GM12878 (cell line): ENCODE measurements around the gene IL17F. TPM values are rescaled to one million over a fixed set of nuclear protein-coding genes. Genes with fewer than 3 reads are reported as not detected.
A peak's percentile ranks its signal among the peaks of the same experiment; 100 is the strongest.

Source experiments
- ATAC-seq: fragments of 200-7000 bp; cut with Tn5 transposase; 3 replicates; pipeline ENCODE4 v1.9.1; 2020; ENCODE audit warnings: mild to moderate bottlenecking, moderate library complexity
- BruUV-seq: library from RNA; stranded (reverse); fragments of 400-500 nt; replicated peaks from 2 replicates; lab custom pipeline; 2021; lab: Mats Ljungman, UMichigan
- CTCF ChIA-PET: fragments of 300-600 bp; sonication (Branson Sonifier 250); formaldehyde crosslinking; extraction: SDS; loops from one replicate; lab custom pipeline; 2021; ENCODE audit warnings: inconsistent platforms; lab: Yijun Ruan, JAX
- POLR2A ChIA-PET: fragments of 350-600 bp; formaldehyde crosslinking; extraction: SDS; loops from one replicate; lab custom pipeline; 2021; ENCODE audit warnings: inconsistent platforms; lab: Charles Lee
- RAD21 ChIA-PET: fragments of 300-600 bp; sonication (Branson Sonifier 250); formaldehyde crosslinking; loops from one replicate; lab custom pipeline; 2023; ENCODE audit warnings: antibody characterized with exemption; ENCODE audit not compliant: unreplicated experiment; lab: Charles Lee
- SMC1A ChIA-PET: fragments of 300-600 bp; sonication (Branson Sonifier 250); formaldehyde crosslinking; loops from one replicate; lab custom pipeline; 2023; ENCODE audit not compliant: unreplicated experiment, uncharacterized antibody; lab: Charles Lee
- DNase-seq: peaks from one replicate; pipeline ENCODE4 v3.0.0-alpha.2; 2011; ENCODE audit warnings: low read depth, low spot score
- FAIRE-seq: peaks from 3 replicates; lab custom pipeline; 2011; peaks lifted over from hg19 to GRCh38; lab: Jason Lieb, UNC
- H2AFZ ChIP-seq: 2 replicates; pipeline ENCODE4 v1.6.0; 2011; ENCODE audit warnings: low read depth, low read length, control low read depth; ENCODE audit not compliant: control insufficient read depth
- H3K27ac ChIP-seq: 2 replicates; pipeline ENCODE4 v1.5.1; 2011; ENCODE audit warnings: control low read depth; ENCODE audit not compliant: control insufficient read depth, insufficient read depth
- H3K27me3 ChIP-seq, 2 experiments: replicated peaks in 1 of 2; 2 replicates each; pipeline versions ENCODE4 v1.6.0 to v1.6.1; 2011; ENCODE audit warnings: low read length in 1 of 2; ENCODE audit not compliant: control insufficient read depth in 2 of 2, insufficient read depth in 2 of 2
- H3K36me3 ChIP-seq, 2 experiments: 2 replicates each; pipeline ENCODE4 v1.5.1; 2011; ENCODE audit warnings: low read length in 1 of 2; ENCODE audit not compliant: control insufficient read depth in 2 of 2, insufficient read depth in 2 of 2
- H3K4me1 ChIP-seq: 2 replicates; pipeline ENCODE4 v1.6.1; 2011; ENCODE audit warnings: mild to moderate bottlenecking, low read length, moderate library complexity, mixed read lengths; ENCODE audit not compliant: control insufficient read depth, insufficient read depth
- H3K4me2 ChIP-seq: 2 replicates; pipeline ENCODE4 v1.6.0; 2011; ENCODE audit warnings: control low read depth; ENCODE audit not compliant: control insufficient read depth, insufficient read depth
- H3K4me3 ChIP-seq: fragments of 200-600 bp; sonication (generic); 2 replicates; pipeline ENCODE4 v1.5.1; 2016
- H3K79me2 ChIP-seq: 2 replicates; pipeline ENCODE4 v1.6.0; 2011; ENCODE audit warnings: low read length; ENCODE audit not compliant: control insufficient read depth, insufficient read depth
- H3K9ac ChIP-seq: 2 replicates; pipeline ENCODE4 v1.8.0; 2011; ENCODE audit warnings: low read length, control low read depth, mixed read lengths; ENCODE audit not compliant: control insufficient read depth, insufficient read depth
- H3K9me3 ChIP-seq: replicated peaks from 3 replicates; pipeline ENCODE4 v1.5.1; 2011; ENCODE audit warnings: mild to moderate bottlenecking, low read length; ENCODE audit not compliant: control insufficient read depth, insufficient read depth
- H4K20me1 ChIP-seq: 2 replicates; pipeline ENCODE4 v1.6.0; 2011; ENCODE audit not compliant: control insufficient read depth, insufficient read depth
- FOXK2 ChIP-seq: fragments of 450-650 bp; IDR thresholded peaks from 2 replicates; pipeline ENCODE4 v1.6.1; 2017; ENCODE audit warnings: mild to moderate bottlenecking, moderate library complexity
- FOXM1 ChIP-seq: IDR thresholded peaks from 2 replicates; pipeline ENCODE4 v1.6.1; 2012; ENCODE audit warnings: low read depth, mild to moderate bottlenecking, inconsistent platforms, low read length, moderate library complexity
- HCFC1 ChIP-seq: fragments of 150-350 bp; IDR thresholded peaks from 2 replicates; pipeline ENCODE4 v1.6.1; 2014; ENCODE audit warnings: low read length
- JUNB ChIP-seq: IDR thresholded peaks from 2 replicates; pipeline ENCODE4 v1.6.1; 2016; ENCODE audit warnings: antibody characterized with exemption, mild to moderate bottlenecking
- KDM1A ChIP-seq: fragments of 200-600 bp; sonication (generic); IDR thresholded peaks from 2 replicates; pipeline ENCODE4 v1.6.1; 2016; ENCODE audit warnings: borderline replicate concordance
- NBN ChIP-seq: fragments of 450-650 bp; IDR thresholded peaks from 2 replicates; pipeline ENCODE4 v1.6.1; 2016
- PML ChIP-seq: IDR thresholded peaks from 2 replicates; pipeline ENCODE4 v1.6.1; 2012; ENCODE audit warnings: low read length, inconsistent platforms
- POLR2A ChIP-seq: IDR thresholded peaks from 2 replicates; pipeline ENCODE4 v1.6.1; 2011; ENCODE audit warnings: low read depth, mild to moderate bottlenecking, low read length
- SMARCA5 ChIP-seq: fragments of 450-650 bp; IDR thresholded peaks from 2 replicates; pipeline ENCODE4 v1.6.1; 2017; ENCODE audit warnings: mild to moderate bottlenecking
- SMC3 ChIP-seq: IDR thresholded peaks from 2 replicates; pipeline ENCODE4 v1.6.1; 2011; ENCODE audit warnings: low read length, improper control_type of control experiment, borderline replicate concordance
- SRF ChIP-seq, 2 experiments: IDR thresholded peaks; 2 replicates each; pipeline ENCODE4 v1.6.1; 2011; ENCODE audit warnings: low read depth in 2 of 2, low read length in 2 of 2, mild to moderate bottlenecking in 1 of 2, moderate library complexity in 1 of 2
- TAF1 ChIP-seq: IDR thresholded peaks from 2 replicates; pipeline ENCODE4 v1.6.1; 2011; ENCODE audit warnings: mild to moderate bottlenecking, low read depth, low read length, borderline replicate concordance
- YY1 ChIP-seq: IDR thresholded peaks from 2 replicates; pipeline ENCODE4 v1.6.1; 2011; ENCODE audit warnings: low read depth, mild to moderate bottlenecking, low read length
- WGBS: methylation state at CpG from one replicate; pipeline ENCODE4 v1.1.6; 2016; ENCODE audit warnings: low lambda C conversion rate; ENCODE audit not compliant: insufficient replicate concordance, insufficient coverage; ENCODE audit errors: missing lambda C conversion rate; 5-methylcytosine and 5-hydroxymethylcytosine counted together
- in situ Hi-C: fragments of 300-500 bp; cut with MboI; formaldehyde crosslinking; loops from 9 replicates; pipeline ENCODE4 v1.14.3; 2018; ENCODE audit warnings: mixed read lengths
- intact Hi-C: fragments of 100-400 bp; cut with micrococcal nuclease; formaldehyde crosslinking; loops from one replicate; pipeline ENCODE4 v1.14.2; 2022; ENCODE audit not compliant: unreplicated experiment
- polyA plus RNA-seq, 11 experiments: library from polyadenylated mRNA; depleted of rRNA in 4 of 11; unstranded in 6 of 11; stranded (reverse) in 5 of 11; fragments of >200 nt; fragmentation: Nextera tagmentation in 4 of 11; fragmentation: Illumina TruSeq in 1 of 11; extraction: Ambion mirVana in 4 of 11; extraction: Trizol in 1 of 11; gene quantifications; 1 replicate in 1 of 11; 2 replicates in 10 of 11; pipeline versions ENCODE4 v1.2.1 to v1.2.3, GENCODE V29; 2011 to 2016; ENCODE audit warnings: inconsistent platforms in 2 of 11, missing spikeins in 2 of 11, low read depth in 1 of 11
- total RNA-seq, 4 experiments: library from RNA; depleted of rRNA in 3 of 4; stranded (reverse); fragments of >200 nt in 3 of 4; fragmentation: Illumina TruSeq in 1 of 4; extraction: Trizol in 1 of 4; gene quantifications; 2 replicates each; pipeline versions ENCODE4 v1.2.1 to v1.2.3, GENCODE V29; 2013 to 2021
- TF ChIP-seq, protein P1 (sequence below): fragments of 450-650 bp; IDR thresholded peaks from 2 replicates; pipeline ENCODE4 v1.6.1; 2017; ENCODE audit warnings: mild to moderate bottlenecking, moderate library complexity
- TF ChIP-seq, protein P2 (sequence below), 3 experiments: IDR thresholded peaks in 2 of 3; conservative IDR thresholded peaks in 1 of 3; 2 replicates each; pipeline ENCODE4 v1.5.1; 2011; ENCODE audit warnings: low read depth in 3 of 3, low read length in 3 of 3, mild to moderate bottlenecking in 3 of 3, control low read depth in 2 of 3, moderate library complexity in 2 of 3, inconsistent platforms in 1 of 3, mixed read lengths in 1 of 3; ENCODE audit not compliant: control insufficient read depth in 2 of 3, insufficient read depth in 1 of 3; ENCODE audit errors: extremely low read depth in 1 of 3

The IL17F gene
- total and polyA plus RNA-seq, 10 of the 15 experiments (the other 5 are each of a cell fraction or from before 2014, with no cell fraction given), result 0.20 TPM; not detected in 9

DNA sequence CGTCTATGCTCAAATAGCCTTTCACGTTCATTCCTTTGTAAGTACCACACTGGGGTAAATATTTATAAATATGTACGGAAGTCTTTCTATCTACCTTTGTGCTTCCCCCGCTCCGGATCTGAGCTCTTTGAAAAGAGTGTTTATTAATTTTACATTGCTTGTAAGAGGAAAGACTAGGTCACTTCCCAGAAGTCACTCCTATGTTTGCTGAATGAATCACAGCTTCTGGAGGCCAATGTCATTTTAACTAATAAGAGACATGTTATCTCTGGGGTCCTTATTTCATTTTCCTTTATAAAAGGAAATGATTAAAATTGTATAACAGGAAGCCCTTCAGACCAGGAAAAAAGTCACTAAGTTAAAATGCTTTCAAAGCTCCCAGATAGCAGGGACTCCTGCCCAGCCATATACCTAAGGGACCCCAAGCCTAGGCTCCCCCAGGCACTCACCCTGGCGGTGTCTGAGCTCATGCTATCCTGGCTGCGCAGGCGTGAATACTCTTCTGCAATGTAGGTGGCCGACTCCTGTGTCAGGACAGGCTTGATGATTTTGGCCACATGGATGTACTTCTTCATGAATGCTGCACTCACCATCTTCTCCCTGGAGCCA is 27.7 kb upstream of the IL17F start (continued):
- TF ChIP-seq, protein P1, sequence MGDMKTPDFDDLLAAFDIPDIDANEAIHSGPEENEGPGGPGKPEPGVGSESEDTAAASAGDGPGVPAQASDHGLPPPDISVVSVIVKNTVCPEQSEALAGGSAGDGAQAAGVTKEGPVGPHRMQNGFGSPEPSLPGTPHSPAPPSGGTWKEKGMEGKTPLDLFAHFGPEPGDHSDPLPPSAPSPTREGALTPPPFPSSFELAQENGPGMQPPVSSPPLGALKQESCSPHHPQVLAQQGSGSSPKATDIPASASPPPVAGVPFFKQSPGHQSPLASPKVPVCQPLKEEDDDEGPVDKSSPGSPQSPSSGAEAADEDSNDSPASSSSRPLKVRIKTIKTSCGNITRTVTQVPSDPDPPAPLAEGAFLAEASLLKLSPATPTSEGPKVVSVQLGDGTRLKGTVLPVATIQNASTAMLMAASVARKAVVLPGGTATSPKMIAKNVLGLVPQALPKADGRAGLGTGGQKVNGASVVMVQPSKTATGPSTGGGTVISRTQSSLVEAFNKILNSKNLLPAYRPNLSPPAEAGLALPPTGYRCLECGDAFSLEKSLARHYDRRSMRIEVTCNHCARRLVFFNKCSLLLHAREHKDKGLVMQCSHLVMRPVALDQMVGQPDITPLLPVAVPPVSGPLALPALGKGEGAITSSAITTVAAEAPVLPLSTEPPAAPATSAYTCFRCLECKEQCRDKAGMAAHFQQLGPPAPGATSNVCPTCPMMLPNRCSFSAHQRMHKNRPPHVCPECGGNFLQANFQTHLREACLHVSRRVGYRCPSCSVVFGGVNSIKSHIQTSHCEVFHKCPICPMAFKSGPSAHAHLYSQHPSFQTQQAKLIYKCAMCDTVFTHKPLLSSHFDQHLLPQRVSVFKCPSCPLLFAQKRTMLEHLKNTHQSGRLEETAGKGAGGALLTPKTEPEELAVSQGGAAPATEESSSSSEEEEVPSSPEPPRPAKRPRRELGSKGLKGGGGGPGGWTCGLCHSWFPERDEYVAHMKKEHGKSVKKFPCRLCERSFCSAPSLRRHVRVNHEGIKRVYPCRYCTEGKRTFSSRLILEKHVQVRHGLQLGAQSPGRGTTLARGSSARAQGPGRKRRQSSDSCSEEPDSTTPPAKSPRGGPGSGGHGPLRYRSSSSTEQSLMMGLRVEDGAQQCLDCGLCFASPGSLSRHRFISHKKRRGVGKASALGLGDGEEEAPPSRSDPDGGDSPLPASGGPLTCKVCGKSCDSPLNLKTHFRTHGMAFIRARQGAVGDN, result no peak
- no peak for TF ChIP-seq JUNB
- no peak for TF ChIP-seq KDM1A
- no peak for TF ChIP-seq TAF1

DNA sequence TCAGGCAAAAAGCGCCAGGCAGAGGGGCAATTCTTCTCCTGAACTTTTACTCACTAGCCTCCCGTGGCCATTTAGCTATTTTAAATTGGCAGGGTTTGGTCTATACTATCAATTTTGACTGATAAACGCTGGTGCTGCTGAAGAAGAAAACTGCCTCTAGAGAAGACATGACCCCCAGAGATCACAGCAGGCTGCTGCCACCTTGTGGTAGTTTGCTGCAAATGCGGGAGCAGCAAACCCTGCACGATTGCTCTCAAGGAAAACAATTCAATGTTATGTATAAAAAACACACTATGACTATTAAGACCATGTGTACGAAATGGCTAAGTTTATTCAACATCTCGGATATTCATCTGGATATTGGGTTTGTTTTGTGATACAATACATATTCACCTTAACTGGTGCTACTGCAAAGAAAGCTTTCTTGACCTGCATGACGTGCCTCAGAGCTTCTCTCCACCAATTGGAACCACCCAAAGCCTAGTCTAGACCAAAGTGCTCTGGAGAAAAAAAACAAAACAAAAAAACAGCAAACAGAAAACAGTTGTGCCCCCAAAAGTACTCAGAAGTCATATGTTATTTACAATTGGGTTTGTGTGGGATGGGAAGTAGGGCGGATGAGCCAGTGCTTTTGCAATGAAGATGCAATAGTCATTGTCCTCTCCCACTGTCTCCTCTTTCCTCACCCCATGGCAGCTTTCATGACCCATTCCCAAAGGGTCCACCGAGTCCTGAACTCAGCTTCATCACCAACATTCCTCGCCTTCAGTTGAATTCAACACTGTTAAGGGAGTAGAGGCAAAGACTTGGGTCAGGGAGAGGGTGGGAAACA is 19.6 kb upstream of the IL17F start:
- no peak for DNase-seq
- no peak overlapping the region for H3K4me3 ChIP-seq
- peak; percentile 92 for ATAC-seq
- CTCF ChIA-PET, result interaction anchor here (0.6 to 8.1 kb wide), 33 partner anchors 9 to 844 kb away, joined by 3 to 129 read pairs (median 4); partner anchors contain the start of genes EFHC1 and MCM3
- no peak overlapping the region for H3K9ac ChIP-seq
- in situ Hi-C loops (loop anchor here (5.0 kb wide), 1 partner anchor 102 kb away; no protein-coding TSS in a partner anchor), intact Hi-C loops (loop anchor here (1.0 to 2.0 kb wide), 3 partner anchors 29 to 201 kb away; no protein-coding TSS in a partner anchor)
- H3K4me2 ChIP-seq, result no peak overlapping the region
- SMC1A ChIA-PET, result interaction anchor here (0.7 to 6.9 kb wide), 25 partner anchors 9 to 402 kb away, joined by 3 to 91 read pairs (median 4); partner anchors contain the start of gene MCM3
- no peaks in the 10 kb centered on the region for H3K79me2 ChIP-seq
- no peak overlapping the region for H3K27ac ChIP-seq
- peak; percentile 7 for FAIRE-seq
- H2AFZ ChIP-seq, result no peak overlapping the region
- peaks cover 24 to 61% of the 10 kb centered on the region in 2 experiments for H3K36me3 ChIP-seq
- H3K9me3 ChIP-seq, result no peaks in the 10 kb centered on the region
- peaks cover 2% of the 10 kb centered on the region; the same call in 1 of the 2 replicates for H4K20me1 ChIP-seq
- TSS peak; percentile 67 for BruUV-seq
- POLR2A ChIA-PET, result interaction anchor here (1.1 kb wide), 1 partner anchor 20 kb away, joined by 3 read pairs; no protein-coding TSS in a partner anchor
- RAD21 ChIA-PET, result interaction anchor here (0.6 to 5.6 kb wide), 8 partner anchors 16 to 138 kb away, joined by 3 to 51 read pairs (median 4); no protein-coding TSS in a partner anchor
- WGBS, result 41% methylated on average over 11 of the region's 11 CpGs
- H3K27me3 ChIP-seq, result no peaks in the 10 kb centered on the region
- no peaks in the 10 kb centered on the region for H3K4me1 ChIP-seq
- TF ChIP-seq FOXM1, result peak; percentile 40; the same call in 1 of the 2 replicates
- TF ChIP-seq NBN, result no peak
- no peak for TF ChIP-seq HCFC1
- 0 out of 2 replicates have a peak, but pooled peaks have one; percentile 23 for TF ChIP-seq POLR2A
- no peak for TF ChIP-seq SRF (IDR thresholded peaks at IDR 0.05; ENCODE audit: low read depth in 2 of 2, low read length in 2 of 2)
- TF ChIP-seq PML, result 0 out of 2 replicates have a peak, but pooled peaks have one; percentile 31
- TF ChIP-seq SMARCA5, result 0 out of 2 replicates have a peak, but pooled peaks have one; percentile 36
- TF ChIP-seq FOXK2, result no peak
- TF ChIP-seq, protein P2, sequence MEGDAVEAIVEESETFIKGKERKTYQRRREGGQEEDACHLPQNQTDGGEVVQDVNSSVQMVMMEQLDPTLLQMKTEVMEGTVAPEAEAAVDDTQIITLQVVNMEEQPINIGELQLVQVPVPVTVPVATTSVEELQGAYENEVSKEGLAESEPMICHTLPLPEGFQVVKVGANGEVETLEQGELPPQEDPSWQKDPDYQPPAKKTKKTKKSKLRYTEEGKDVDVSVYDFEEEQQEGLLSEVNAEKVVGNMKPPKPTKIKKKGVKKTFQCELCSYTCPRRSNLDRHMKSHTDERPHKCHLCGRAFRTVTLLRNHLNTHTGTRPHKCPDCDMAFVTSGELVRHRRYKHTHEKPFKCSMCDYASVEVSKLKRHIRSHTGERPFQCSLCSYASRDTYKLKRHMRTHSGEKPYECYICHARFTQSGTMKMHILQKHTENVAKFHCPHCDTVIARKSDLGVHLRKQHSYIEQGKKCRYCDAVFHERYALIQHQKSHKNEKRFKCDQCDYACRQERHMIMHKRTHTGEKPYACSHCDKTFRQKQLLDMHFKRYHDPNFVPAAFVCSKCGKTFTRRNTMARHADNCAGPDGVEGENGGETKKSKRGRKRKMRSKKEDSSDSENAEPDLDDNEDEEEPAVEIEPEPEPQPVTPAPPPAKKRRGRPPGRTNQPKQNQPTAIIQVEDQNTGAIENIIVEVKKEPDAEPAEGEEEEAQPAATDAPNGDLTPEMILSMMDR (IDR thresholded peaks at IDR 0.05 in 2 of 3, conservative IDR thresholded peaks at IDR 0.05 in 1 of 3; ENCODE audit: control insufficient read depth in 2 of 3, extremely low read depth in 1 of 3, insufficient read depth in 1 of 3, low read depth in 3 of 3, low read length in 3 of 3), result peak; percentile 91 to 97 (median 96); a peak in 5 of 6 replicates
- TF ChIP-seq SMC3, result peak; percentile 93
- peak; percentile 68 for TF ChIP-seq YY1
